Chondrocyte (in vitro differentiated cells): ENCODE measurements around the gene PDE10A. TPM values are rescaled to one million over a fixed set of nuclear protein-coding genes. Genes with fewer than 3 reads are reported as not detected.

ENCODE experiments used
- DNase-seq: peaks from one replicate; pipeline ENCODE4 v3.0.0; 2021; ENCODE audit warnings: mixed read lengths, low spot score
- H3K27ac Mint-ChIP-seq: one replicate; pipeline ENCODE4 v1.8.0; 2021; ENCODE audit warnings: mild to moderate bottlenecking, moderate library complexity, mixed read lengths; ENCODE audit not compliant: unreplicated experiment
- H3K27me3 Mint-ChIP-seq: 2 replicates; pipeline ENCODE4 v1.8.0; 2021; ENCODE audit warnings: low read depth, mixed read lengths
- H3K36me3 Mint-ChIP-seq: 2 replicates; pipeline ENCODE4 v1.8.0; 2021; ENCODE audit warnings: low read depth, mixed read lengths
- H3K4me1 Mint-ChIP-seq: 2 replicates; pipeline ENCODE4 v1.8.0; 2021; ENCODE audit warnings: low read depth, mild to moderate bottlenecking, mixed read lengths
- H3K4me3 Mint-ChIP-seq: one replicate; pipeline ENCODE4 v1.8.0; 2021; ENCODE audit warnings: mild to moderate bottlenecking, moderate library complexity, mixed read lengths; ENCODE audit not compliant: unreplicated experiment
- H3K9me3 Mint-ChIP-seq: 2 replicates; pipeline ENCODE4 v1.8.0; 2021; ENCODE audit warnings: low read depth, mixed read lengths
- CTCF ChIP-seq: fragments of 200-600 bp; sonication (generic); IDR thresholded peaks from 2 replicates; pipeline ENCODE4 v1.5.0; 2021; ENCODE audit warnings: antibody characterized with exemption, mild to moderate bottlenecking, moderate library complexity
- total RNA-seq: library from RNA; stranded (reverse); gene quantifications from 3 replicates; pipeline ENCODE4 v1.2.1, GENCODE V29; 2021

PDE10A gene
- total RNA-seq, 1 donor from 2014 or later: 13.7 TPM

DNA sequence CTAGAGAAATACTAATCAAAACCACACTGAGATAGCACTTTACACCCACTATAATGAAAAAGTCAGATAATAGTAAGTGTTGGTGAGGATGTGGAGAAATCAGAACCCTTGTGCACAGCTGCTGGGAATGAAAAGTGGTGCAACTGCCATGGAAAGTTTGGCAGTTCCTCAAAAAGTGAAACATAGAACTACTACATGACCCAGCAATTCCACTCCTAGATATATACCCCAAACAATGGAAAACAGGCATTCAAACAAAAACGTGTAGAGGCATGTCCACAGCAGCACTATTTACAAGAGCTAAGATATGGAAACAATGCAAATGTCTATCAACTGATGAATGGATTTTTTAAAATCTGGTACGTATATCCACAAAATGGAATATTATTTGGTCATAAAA is 236.1 kb downstream of the PDE10A start:
- Mint-ChIP-seq H3K27me3 (no peaks in the 10 kb centered on the region), H3K9me3 (peaks cover 11% of the 10 kb centered on the region), H3K27ac (no peak overlapping the region), H3K36me3 (peaks cover 7% of the 10 kb centered on the region), H3K4me3 (no peak overlapping the region), H3K4me1 (no peaks in the 10 kb centered on the region)
- DNase-seq: no peak
- no peak for TF ChIP-seq CTCF

DNA sequence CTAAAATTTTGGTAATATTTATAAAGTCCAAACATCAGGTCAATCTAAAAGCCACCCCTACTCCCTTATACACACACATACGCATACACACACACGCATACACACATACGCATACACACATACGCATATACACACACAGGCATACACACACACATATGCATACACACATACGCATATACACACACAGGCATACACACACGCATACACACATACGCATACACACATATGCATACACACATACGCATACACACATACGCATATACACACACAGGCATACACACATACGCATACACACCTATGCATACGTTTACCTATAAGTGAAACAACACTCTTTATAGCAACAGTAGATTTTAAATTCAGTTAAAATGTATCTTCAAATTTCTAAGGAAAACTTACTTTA is 240.8 kb downstream of the PDE10A start:
- peaks cover 6% of the 10 kb centered on the region for H3K36me3 Mint-ChIP-seq
- H3K4me3 Mint-ChIP-seq: no peak overlapping the region
- no peak overlapping the region for H3K27ac Mint-ChIP-seq
- peaks cover 11% of the 10 kb centered on the region for H3K9me3 Mint-ChIP-seq
- TF ChIP-seq CTCF: no peak
- DNase-seq: no peak
- no peaks in the 10 kb centered on the region for H3K27me3 Mint-ChIP-seq
- H3K4me1 Mint-ChIP-seq: no peaks in the 10 kb centered on the region

- no peak for DNase-seq
- peaks cover 6% of the 10 kb centered on the region for H3K36me3 Mint-ChIP-seq
- no peak overlapping the region for H3K4me3 Mint-ChIP-seq
- H3K4me1 Mint-ChIP-seq: no peaks in the 10 kb centered on the region
- TF ChIP-seq CTCF: no peak
- H3K9me3 Mint-ChIP-seq: no peaks in the 10 kb centered on the region
- no peak overlapping the region for H3K27ac Mint-ChIP-seq
- no peaks in the 10 kb centered on the region for H3K27me3 Mint-ChIP-seq
Observed at GRCh38 chr6:165417278-165417865, 245.7 kb downstream of the PDE10A start.

DNA sequence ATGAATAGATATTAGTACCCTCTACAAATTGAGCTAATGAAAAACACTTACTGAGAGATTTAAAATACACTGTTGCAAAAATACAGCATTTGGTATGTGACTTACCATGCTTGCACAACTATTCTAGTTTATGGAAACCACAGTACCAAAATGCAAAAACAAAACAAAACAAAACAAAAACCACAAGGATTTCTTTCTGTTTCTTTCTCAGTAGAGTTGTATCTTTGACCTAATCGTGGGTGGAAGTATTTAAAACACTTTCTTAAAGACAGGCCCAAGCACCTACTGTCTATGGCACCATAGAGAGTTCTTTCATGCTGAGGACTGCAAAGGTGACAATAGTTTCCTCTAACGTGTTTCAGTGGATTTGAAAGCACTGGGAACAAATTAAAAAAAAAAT is 258.3 kb downstream of the PDE10A start:
- no peaks in the 10 kb centered on the region for H3K4me1 Mint-ChIP-seq
- no peak overlapping the region for H3K27ac Mint-ChIP-seq
- H3K36me3 Mint-ChIP-seq: peaks cover 6% of the 10 kb centered on the region
- H3K27me3 Mint-ChIP-seq: no peaks in the 10 kb centered on the region
- no peak for DNase-seq
- TF ChIP-seq CTCF: no peak
- no peak overlapping the region for H3K4me3 Mint-ChIP-seq
- peaks cover 7% of the 10 kb centered on the region for H3K9me3 Mint-ChIP-seq

DNA sequence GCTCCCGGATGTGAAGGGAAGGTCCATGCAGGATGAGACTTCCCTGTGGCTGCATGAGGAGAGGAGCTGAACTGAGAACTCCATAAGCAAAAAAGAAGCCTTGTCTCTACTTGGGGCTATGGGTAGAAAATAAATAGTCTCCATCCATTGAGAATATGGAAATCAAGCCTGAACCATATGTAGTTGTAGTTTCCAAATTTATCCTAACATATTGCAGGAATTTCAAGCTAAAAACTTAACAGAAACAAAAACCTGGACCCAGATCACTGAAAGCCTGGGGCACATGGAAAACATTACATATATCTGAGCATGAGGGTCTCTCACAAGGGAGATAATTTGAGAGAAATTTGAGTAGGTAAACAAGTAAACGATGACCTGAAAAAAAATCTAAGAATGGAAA is 258.7 kb downstream of the PDE10A start:
- H3K36me3 Mint-ChIP-seq: peaks cover 6% of the 10 kb centered on the region

More for the DNA sequence above, 258.7 kb downstream of the PDE10A start:
- Mint-ChIP-seq H3K27me3 (no peaks in the 10 kb centered on the region), H3K4me3 (no peak overlapping the region), H3K4me1 (no peaks in the 10 kb centered on the region), H3K27ac (no peak overlapping the region), H3K9me3 (peaks cover 7% of the 10 kb centered on the region)
- no peak for TF ChIP-seq CTCF
- no peak for DNase-seq
